GM21526 (cell line): ENCODE measurements around the gene CLPX.
A peak's percentile ranks its signal among the peaks of the same experiment; 100 is the strongest.
"Not testable (repeated sequence)": the region's sequence is repeated elsewhere in the genome, so short reads cannot be mapped to it uniquely, and the experiment has no call there.

ENCODE experiments used
- ATAC-seq: cut with Tn5 transposase; IDR thresholded peaks from one replicate; pipeline ENCODE4 v1.9.1; 2021; ENCODE audit warnings: moderate library complexity; ENCODE audit not compliant: unreplicated experiment, low FRiP score

The CLPX gene

DNA sequence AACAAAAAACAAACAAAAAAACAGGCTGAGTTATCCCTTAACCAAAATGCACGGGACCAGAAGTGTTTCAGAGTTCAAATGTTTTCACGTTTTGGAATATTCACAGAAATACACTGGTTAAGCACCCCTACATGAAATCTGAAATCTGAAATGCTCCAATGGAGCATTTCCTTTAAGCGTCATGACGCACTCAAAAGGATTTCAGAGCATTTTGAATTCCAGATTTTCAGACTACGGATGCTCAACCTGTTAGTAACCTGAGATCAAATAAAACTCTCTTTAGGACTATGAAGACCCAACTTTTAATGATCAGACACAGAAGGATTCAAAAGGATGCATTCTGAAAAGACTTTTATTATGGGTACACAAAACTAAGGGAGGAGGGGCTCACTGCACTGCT lies 9.6 kb downstream of the CLPX start:
- ATAC-seq = no peak

DNA sequence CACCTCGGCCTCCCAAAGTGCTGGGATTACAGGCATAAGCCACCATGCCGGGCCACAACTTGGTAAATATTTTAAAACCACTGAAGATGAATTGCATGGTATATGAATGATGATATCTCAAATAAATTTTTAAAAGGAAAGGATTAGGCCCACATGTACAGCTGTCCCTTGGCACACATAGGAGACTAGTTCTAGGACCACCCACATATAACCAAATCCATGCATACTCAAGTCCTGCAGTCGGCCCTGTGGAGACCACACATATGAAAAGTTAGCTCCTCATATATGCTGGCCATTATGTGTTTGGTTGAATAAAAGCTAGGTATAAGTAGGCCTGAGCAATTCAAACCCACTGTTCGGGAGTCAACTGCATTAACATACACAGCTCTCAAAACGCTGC lies 10.6 kb downstream of the CLPX start:
- ATAC-seq = no peak

DNA sequence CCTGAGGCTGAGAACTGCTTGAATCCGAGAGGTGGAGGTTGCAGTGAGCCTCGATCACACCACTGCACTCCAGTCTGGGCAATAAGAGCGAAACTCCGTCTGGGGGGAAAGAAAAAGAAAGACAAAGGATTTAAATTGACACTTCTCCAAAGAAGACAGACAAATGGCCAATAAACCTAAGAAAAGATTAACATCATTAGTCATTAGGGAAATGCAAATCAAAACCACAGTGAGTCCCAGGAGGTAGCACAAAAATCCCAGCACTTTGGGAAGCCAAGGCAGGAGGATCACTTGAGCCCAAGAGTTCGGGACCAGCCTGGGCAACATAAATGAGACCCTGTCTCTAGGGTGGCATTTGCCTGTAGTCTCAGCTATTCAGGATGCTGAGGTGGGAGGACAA lies 12.6 kb downstream of the CLPX start:
- ATAC-seq = no peak

GRCh38 chr15:65171428-65171827 lies 13.7 kb downstream of the CLPX start:
- ATAC-seq = no peak

DNA sequence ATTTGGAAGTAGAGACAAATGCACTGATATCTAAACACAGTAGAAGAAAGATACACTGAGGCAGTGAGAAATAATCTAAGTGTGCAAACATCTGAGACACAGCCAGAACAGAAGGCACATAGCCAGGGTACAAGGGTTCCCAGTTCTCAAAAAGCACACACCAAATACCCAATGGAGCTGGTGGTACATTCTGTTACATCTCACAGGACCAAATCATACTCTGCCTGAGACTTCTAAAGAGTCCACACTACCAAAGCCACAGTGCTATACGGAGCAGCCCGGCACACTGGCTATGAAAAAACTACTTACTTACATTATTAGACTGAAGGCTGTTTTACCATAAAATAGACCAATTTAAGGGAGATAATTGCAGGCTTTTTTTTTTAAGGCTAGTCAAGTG lies 19.3 kb downstream of the CLPX start:
- no peak for ATAC-seq

DNA sequence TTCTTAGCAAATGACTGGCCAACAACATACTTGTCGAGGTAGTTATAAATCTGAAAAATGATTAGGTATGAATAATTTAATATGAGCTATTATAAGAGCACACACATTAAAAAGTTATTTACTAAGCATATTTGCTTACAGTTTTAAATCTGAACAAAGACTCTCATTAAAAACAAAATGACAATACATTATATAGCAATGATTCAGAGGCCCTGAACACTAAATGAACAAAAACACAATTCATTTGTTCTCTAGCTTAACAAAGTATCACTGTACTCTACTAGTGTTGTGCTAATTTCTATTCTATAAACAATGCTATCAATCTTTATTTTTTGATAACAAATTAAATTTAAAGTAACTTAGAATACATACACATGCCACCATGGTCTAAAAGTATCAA lies 21.0 kb downstream of the CLPX start:
- ATAC-seq = no peak

GRCh38 chr15:65163041-65163440 lies 22.1 kb downstream of the CLPX start:
- no peak for ATAC-seq

- ATAC-seq = no peak
Observed at GRCh38 chr15:65156692-65157091, 28.4 kb downstream of the CLPX start.

GRCh38 chr15:65154720-65155119 lies 30.4 kb downstream of the CLPX start:
- ATAC-seq = no peak

- no peak for ATAC-seq
Observed at GRCh38 chr15:65147902-65148301, 37.2 kb downstream of the CLPX start.

- no peak for ATAC-seq
Observed at GRCh38 chr15:65146438-65146837, 38.7 kb downstream of the CLPX start.

DNA sequence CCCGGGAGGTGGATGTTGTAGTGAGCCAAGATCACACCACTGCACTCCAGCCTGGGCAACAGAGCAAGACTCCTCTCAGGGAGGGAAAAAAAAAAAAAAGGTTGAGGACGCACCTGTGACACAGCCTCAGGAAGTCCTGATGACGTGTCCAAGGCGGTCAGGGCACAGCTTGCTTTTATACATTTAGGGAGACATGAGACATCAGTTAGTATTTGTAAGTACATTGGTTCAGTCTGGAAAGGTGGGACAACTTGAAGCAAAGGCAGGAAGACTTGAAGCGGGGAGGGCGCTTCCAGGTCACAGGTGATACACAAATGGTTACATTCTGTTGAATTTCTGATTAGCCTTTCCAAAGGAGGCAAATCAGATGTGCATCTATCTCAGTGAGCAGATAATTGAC lies 46.5 kb downstream of the CLPX start:
- not testable (repeated sequence) for ATAC-seq

GRCh38 chr15:65137893-65138292 lies 47.2 kb downstream of the CLPX start:
- not testable (repeated sequence) for ATAC-seq

GRCh38 chr15:65137089-65137488 lies 48.1 kb downstream of the CLPX start:
- not testable (repeated sequence) for ATAC-seq

GRCh38 chr15:65134538-65134937 lies 50.6 kb downstream of the CLPX start:
- ATAC-seq = no peak

DNA sequence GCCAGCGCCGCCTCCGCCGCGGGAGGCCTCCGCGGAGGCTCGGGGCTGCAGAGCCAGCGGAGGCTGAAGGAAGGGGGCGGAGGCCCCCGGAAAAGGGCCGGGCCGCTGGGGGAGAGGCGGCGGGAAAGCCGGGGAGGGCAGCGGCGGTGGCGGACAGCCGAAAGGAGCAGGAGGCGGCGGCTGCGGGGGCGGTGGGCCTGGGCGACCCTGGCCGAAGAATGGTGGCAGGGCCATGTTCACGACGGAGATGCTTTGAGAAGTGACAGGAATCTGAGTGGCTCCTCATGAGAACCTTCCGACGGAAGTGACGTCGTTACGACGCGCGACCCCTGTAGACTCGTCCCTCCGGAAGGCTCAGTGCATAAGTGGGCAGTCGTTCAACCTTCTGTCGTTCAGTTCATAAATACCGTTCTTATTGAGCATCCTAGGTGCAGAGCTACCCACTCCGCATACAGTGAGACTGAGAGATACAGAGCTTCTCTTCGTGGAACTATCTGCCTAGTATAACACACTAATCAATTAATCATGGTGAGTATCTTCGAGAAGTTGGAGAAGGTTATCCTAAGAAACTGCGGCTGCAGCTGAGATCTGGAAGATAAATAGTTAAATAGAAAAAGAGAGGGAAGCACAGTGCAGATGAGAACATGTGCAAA lies 51.5 kb downstream of the CLPX start, which contains the start of gene PDCD7:
Gene PDCD7, minus strand, starts transcription at position 261 of the 653 bp plus-strand sequence. Its CDS starts 27 bp downstream, at position 234.
- peak; percentile 83 for ATAC-seq

GRCh38 chr15:65132878-65133547 lies 52.1 kb downstream of the CLPX start:
- peak; percentile 33 for ATAC-seq

DNA sequence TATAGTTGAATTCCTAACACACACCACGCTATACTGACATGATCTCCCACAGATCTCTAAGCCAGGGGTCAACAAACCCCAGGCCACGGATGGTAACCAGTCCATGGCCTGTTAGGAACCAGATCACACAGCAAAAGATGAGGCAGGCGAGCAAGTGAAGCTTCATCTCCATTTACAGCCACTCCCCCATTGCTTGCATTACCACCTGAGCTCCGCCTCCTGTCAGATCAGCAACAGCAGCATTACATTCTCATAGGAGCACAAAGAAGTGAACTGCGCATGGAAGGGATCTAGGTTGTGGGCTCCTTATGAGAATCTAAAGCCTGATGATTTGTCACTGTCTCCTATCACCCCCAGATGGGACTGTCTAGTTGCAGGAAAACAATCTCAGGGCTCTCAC lies 54.2 kb downstream of the CLPX start:
- ATAC-seq = no peak

GRCh38 chr15:65115542-65115941 lies 69.6 kb downstream of the CLPX start:
- ATAC-seq = no peak

DNA sequence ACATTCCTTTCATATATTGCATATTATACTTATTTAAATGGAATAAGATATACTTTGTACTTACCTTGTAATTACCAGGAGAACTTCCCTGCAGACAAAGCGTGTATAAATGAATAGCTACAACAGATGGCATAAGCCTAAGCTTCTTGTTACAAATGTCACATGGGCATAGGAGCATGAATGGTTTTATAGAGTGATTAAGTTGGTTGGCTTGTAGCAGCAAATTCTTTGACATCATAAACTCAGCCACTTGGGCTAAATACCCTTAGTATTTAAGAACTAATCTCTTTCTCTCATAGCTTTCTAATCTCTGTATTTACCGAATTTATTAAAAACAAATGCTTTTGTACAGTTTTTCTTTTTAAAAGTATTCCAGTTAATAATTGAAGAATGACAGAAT lies 70.1 kb downstream of the CLPX start, which contains the start of gene UBAP1L:
Gene UBAP1L, minus strand, starts transcription at position 115 of the 400 bp plus-strand sequence. CDS start 8,985 bp downstream, outside the sequence.
- no peak for ATAC-seq

GRCh38 chr15:65110676-65111292 lies 74.4 kb downstream of the CLPX start:
- no peak for ATAC-seq
